GM19351 (cell line): ENCODE measurements around the gene CD244.
A peak's percentile ranks its signal among the peaks of the same experiment; 100 is the strongest.

Source experiments
- ATAC-seq: cut with Tn5 transposase; IDR thresholded peaks from one replicate; pipeline ENCODE4 v1.9.1; 2021; ENCODE audit warnings: mild to moderate bottlenecking, moderate library complexity; ENCODE audit not compliant: unreplicated experiment

CD244 gene

GRCh38 chr1:160850541-160850940, 12.1 kb downstream of the CD244 start:
- ATAC-seq, result no peak

- no peak for ATAC-seq
Observed at GRCh38 chr1:160846281-160846680, 16.4 kb downstream of the CD244 start.

- ATAC-seq, result no peak
Observed at GRCh38 chr1:160844447-160845232, 18.0 kb downstream of the CD244 start.

- no peak for ATAC-seq
Observed at GRCh38 chr1:160841079-160841478, 21.6 kb downstream of the CD244 start.

- no peak for ATAC-seq
Observed at GRCh38 chr1:160839746-160840145, 22.9 kb downstream of the CD244 start.

DNA sequence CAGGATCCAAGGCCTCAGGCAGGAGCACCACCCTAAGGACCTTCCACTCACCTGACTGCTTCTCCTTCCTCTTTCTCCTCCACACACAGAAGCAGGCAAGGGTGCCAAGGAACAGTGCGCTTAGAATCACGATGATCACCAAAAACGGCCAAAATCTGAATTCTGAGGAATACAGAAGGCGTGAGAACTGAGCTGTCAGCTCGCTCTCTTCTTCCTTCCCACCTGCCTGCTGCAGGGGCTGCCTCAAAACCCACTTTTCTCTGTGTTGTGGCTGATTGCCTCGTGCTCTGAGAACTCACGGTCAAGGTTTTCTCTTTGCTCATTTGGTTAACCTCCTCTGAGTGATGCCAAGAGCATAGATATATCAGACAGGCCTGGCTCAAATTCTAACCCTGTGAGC, 23.8 kb downstream of the CD244 start:
- ATAC-seq, result no peak

DNA sequence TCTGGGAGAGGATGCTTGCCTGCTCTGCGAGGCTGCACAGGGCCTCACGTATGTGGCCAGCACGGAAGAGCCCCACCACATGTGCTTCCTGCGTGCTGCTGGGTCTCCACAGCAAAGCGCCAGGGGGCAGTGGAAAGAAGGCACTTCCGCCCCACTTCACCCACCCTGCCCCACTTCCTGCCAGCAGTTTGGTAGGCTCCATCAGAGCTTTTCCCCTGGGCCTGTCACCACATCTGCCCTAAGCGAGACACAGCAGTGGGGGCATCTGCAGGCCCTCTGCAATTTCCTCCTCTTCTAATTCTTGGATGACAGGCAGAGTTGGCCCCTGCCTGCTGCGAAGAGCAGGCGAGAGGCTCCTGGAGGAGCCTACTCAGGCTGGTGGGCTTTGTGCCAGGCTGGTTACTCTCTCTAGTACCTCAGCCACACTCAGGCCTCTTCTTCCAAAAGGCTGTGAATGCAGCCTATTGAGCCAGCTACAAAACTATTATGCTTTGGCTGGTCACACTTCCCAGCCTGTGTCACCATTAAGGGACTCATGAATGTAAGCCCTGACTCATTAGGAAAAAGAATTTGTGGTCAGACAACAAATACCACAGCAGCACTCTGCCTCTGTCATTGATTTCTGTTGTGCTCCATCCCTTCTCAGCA, 25.0 kb downstream of the CD244 start:
- ATAC-seq, result peak; percentile 74

- ATAC-seq, result no peak
Observed at GRCh38 chr1:160836981-160837557, 25.6 kb downstream of the CD244 start.

GRCh38 chr1:160836561-160836960, 26.1 kb downstream of the CD244 start:
- ATAC-seq, result no peak

DNA sequence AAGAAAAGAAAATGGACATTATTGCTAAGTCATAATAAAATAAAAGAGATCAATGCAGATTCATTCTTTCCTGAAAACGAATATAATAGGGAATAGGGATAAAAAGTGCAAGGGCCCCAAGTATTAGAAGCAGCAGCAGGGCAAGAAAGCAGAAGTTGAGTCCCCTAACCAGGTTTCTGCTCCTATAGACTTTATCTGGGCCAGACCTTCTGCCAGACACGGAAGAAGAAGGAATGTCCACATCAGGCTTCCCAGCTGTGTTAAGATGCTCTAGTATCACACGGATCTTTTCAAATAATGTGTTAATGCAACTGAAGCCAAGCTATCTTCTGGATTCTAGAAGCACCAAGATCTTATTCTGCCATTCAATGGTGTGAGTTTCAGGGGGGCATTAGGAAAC, 26.9 kb downstream of the CD244 start:
- ATAC-seq, result no peak

DNA sequence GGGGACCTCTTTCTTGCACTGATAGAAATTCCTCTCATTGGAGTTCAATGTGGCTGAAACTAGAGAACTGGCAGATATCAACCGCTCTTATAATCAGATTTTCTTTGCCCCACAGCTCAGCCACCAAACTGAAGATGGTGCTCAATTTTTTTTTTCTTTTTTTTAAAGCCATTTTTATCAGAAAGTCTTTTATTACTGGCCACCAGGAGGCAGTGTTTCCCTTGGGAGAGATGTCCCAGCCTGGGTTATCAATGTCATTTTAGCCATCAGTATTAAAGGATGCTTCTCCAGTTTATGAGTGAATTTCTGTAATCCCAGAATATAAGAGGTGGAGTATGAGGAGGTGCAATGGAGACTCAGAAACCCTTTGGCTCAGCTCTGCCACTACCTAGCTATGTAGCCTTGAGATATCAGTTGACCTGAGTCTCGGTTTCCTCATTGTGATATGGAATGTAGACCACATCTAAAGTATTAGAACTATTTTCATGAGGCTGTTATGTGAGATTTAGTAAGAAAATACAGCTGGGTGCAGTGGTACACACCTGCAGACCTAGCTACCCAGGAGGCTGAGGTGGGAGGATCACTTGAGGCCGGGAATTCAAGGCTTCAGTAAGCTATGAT, 27.6 kb downstream of the CD244 start:
- ATAC-seq, result no peak

DNA sequence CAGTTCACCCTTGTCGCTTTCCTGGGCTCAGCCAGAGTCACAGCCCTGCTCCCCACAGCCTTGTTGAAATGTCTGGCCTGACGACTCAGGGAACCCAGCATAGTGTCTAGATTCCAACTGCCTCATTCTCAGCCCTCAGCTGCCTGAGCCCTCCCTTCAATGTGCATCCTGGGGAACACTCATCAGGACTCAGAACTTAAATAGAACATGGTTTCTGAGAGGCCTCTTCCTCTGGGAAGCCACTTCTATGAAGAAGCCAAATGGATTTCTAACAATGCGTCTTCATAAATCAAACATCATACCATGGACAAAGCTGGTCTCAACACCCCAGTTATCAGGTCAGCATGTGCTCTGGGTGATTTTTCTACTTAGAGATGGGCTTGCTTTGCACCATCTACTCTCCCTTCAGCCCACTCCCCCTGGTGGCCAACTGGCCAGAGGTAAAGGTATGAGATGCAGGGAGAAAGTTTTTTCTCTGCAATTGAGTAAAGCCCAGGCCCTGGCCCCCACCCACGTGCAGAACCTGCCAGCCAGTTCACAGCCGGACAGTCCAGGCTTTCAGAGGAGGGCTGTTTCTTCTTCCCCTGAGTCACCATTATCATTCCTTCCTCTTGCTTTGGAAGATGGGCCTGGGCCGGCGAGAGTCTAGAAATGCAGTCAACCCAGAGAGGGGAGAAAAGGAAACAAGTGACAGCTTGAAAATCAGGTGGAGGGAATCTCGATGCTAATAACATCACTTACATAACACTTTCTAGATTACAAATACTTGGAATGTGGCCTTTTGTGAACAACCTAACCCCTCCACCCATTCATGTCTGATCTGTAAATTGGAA, 32.1 kb downstream of the CD244 start:
- ATAC-seq, result no peak

GRCh38 chr1:160829766-160830165, 32.9 kb downstream of the CD244 start:
- no peak for ATAC-seq

DNA sequence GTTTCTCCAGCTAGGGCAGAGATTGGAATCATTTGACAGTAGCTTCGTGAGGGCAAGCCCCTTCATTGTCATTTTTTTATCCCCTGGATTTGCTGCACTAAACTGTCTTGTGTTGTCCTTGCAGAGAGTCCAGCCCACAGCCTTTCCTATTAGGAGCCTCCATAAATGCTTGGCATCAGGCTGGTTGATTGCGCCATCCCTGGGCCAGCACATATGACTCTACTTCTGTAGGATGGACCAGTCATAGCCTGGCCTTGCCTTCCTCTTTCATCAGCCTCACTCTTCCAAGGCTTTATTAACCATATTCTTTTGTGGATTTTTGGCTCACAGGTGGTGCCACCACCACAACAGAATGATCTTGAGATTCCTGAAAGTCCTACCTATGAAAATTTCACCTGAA, 35.3 kb downstream of the CD244 start:
- ATAC-seq, result no peak

DNA sequence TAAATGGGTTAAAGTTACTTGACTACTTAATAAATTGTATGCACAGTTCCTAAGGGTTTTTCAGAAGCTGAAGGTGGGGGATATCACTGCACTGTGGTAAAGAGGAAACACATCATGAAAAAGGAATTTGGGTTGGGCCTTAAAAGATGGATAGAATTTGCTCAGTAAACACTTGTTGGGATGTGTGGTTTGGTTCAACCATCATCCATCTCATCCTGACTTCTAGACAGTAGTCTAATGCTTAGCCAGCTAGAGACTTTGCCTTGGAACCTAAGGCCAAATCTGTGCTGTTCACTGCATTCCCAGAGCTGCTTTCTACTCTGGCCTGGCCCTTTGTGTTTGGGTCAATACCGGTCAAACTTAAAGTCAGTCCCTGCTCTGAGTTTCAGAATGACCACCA, 36.1 kb downstream of the CD244 start:
- ATAC-seq, result no peak

DNA sequence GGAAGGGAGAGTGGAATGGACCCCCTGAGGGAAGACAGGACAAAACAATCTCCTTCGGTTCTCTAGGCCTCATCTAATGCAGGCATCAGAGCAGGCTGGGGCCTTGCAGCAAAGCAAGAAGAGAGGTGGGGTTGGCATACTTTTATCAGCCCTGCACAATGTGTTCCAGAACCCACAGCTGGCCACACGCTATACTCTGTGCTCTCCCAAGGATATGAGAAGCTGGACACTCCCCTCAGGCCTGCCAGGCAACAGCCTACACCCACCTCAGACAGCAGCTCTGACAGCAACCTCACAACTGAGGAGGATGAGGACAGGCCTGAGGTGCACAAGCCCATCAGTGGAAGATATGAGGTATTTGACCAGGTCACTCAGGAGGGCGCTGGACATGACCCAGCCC, 39.4 kb downstream of the CD244 start:
- no peak for ATAC-seq

- ATAC-seq, result no peak
Observed at GRCh38 chr1:160821627-160822026, 41.1 kb downstream of the CD244 start.

GRCh38 chr1:160819186-160819585, 43.5 kb downstream of the CD244 start:
- ATAC-seq, result no peak

- no peak for ATAC-seq
Observed at GRCh38 chr1:160818207-160818937, 44.3 kb downstream of the CD244 start.

DNA sequence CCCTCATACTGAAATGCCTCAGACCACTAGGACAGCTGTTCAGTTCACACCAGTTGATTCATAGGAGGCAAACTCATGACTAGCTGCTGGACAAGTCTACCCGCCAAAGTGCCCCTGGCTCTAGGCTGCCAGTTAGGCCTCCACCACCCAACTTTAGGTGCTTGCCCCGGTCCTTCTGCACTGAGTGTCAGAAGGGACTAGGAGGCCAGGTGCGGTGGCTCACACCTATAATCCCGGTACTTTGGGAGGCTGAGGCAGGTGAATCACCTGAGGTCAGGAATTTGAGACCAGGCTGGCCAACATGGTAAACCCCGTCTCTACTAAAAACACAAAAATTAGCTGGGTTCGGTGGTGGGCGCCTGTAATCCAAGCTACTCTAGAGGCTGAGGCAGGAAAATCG, 47.8 kb downstream of the CD244 start:
- no peak for ATAC-seq
